Lower leg skin (tissue), 4 donors: ENCODE results near the gene ADARB1. TPM values are rescaled to one million over a fixed set of nuclear protein-coding genes. Genes with fewer than 3 reads are reported as not detected.

ENCODE experiments used
- DNase-seq, 2 donors: peaks; one replicate each; pipeline ENCODE4 v3.0.0-alpha.2; 2019; ENCODE audit warnings: low spot score in 2 of 2
- H3K4me3 ChIP-seq: fragments of 200-600 bp; sonication (generic); 2 replicates; pipeline ENCODE4 v1.5.1; 2017; ENCODE audit warnings: mild to moderate bottlenecking, low read depth; ENCODE audit not compliant: poor library complexity, severe bottlenecking
- CTCF ChIP-seq, 3 donors: fragments of 450-650 bp; IDR thresholded peaks; one replicate each; pipeline ENCODE4 v1.5.1; 2016; ENCODE audit warnings: antibody characterized with exemption in 3 of 3, mild to moderate bottlenecking in 3 of 3, moderate library complexity in 2 of 3
- POLR2A ChIP-seq, 2 donors: fragments of 450-650 bp; IDR thresholded peaks; one replicate each; pipeline ENCODE4 v1.6.1; 2016 to 2017; ENCODE audit warnings: antibody characterized with exemption in 2 of 2, mild to moderate bottlenecking in 1 of 2, moderate library complexity in 1 of 2
- WGBS, 2 donors: methylation state at CpG; one replicate each; pipeline ENCODE4 v1.1.5; 2018; 5-methylcytosine and 5-hydroxymethylcytosine counted together
- intact Hi-C: fragments of 100-400 bp; cut with DNase I; formaldehyde crosslinking; loops from one replicate; pipeline ENCODE4 v1.15.0; 2023; ENCODE audit warnings: low total_unique reads
- total RNA-seq, 4 donors: library from RNA; depleted of rRNA; stranded (reverse); fragments of >200 nt; gene quantifications; one replicate each; pipeline ENCODE4 v1.1.0, GENCODE V29; 2016

Gene ADARB1
- total RNA-seq, 4 donors from 2014 or later: 14.6 to 21.9 (median 16.6) TPM

GRCh38 chr21:45029298-45029947, 45.0 kb upstream of the ADARB1 start:
- TF ChIP-seq POLR2A (IDR thresholded peaks at IDR 0.05) (no peak), CTCF (IDR thresholded peaks at IDR 0.05) (no peak)
- WGBS, 2 donors: 73 to 82% methylated on average over 14 of the region's 14 CpGs
- no peak overlapping the region for H3K4me3 ChIP-seq
- peak in 1 of 2 donors; percentile 81 for DNase-seq
- intact Hi-C loops: no loop called here

- 80 to 85% methylated on average over 23 to 26 of the region's 26 CpGs for WGBS, 2 donors
- intact Hi-C loops: no loop called here
- no peak for TF ChIP-seq POLR2A (IDR thresholded peaks at IDR 0.05)
- TF ChIP-seq CTCF (IDR thresholded peaks at IDR 0.05): no peak
- peak in 1 of 2 donors; percentile 88 for DNase-seq
- H3K4me3 ChIP-seq: no peak overlapping the region
Measured at GRCh38 chr21:45029948-45030681, 44.3 kb upstream of the ADARB1 start.

- intact Hi-C loops: no loop called here
- 62 to 65% methylated on average over 22 to 23 of the region's 23 CpGs for WGBS, 2 donors
- H3K4me3 ChIP-seq: no peak overlapping the region
- no peak for TF ChIP-seq CTCF (IDR thresholded peaks at IDR 0.05)
- TF ChIP-seq POLR2A (IDR thresholded peaks at IDR 0.05): no peak
- peak in 1 of 2 donors; percentile 86 for DNase-seq
Measured at GRCh38 chr21:45030682-45031570, 43.5 kb upstream of the ADARB1 start.

GRCh38 chr21:45031571-45032191, 42.7 kb upstream of the ADARB1 start:
- intact Hi-C loops: no loop called here
- TF ChIP-seq CTCF (IDR thresholded peaks at IDR 0.05) (no peak), POLR2A (IDR thresholded peaks at IDR 0.05) (no peak)
- 67 to 68% methylated on average over 21 to 23 of the region's 23 CpGs for WGBS, 2 donors
- no peak overlapping the region for H3K4me3 ChIP-seq
- DNase-seq: peak in 1 of 2 donors; percentile 81

GRCh38 chr21:45032332-45032731, 42.0 kb upstream of the ADARB1 start:
- H3K4me3 ChIP-seq: no peak overlapping the region
- TF ChIP-seq POLR2A (IDR thresholded peaks at IDR 0.05): no peak
- TF ChIP-seq CTCF (IDR thresholded peaks at IDR 0.05): no peak
- intact Hi-C loops: no loop called here
- DNase-seq: no peak
- WGBS, 2 donors: 44 to 60% methylated on average over 12 to 21 of the region's 21 CpGs
